ENCODE data around the gene TMEM250. TPM values are rescaled to one million over a fixed set of nuclear protein-coding genes. Genes with fewer than 3 reads are reported as not detected.

TMEM250 gene
- total RNA-seq, 4 donors from 2014 or later: 34.3 to 59.4 (median 43.4) TPM

DNA sequence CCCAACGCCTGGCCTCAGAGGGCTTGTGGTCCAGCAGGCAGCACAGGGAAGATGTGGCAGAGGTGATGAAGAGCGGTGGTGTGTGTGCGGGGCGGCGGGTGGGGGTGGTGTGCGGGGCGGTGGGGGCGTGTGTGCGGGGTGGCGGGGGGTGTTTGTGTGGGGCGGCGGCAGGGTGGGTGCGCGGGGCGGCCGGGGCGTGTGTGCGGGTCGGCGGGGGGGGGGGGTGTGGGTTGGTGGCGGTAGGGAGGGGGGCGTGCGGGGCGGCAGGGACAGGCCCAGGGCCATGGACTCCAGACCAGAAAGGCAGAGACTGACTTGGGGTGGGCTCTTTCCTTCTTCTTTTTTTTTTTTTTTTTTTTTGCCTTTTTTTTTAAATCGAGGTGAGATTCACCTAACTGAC is 19.1 kb downstream of the TMEM250 start:
- H3K9me3 ChIP-seq: no peaks in the 10 kb centered on the region
- peaks cover 10 to 44% (median 11%) of the 10 kb centered on the region in 3 donors for H3K4me1 ChIP-seq
- intact Hi-C loops (cut with DNase I): no loop called here
- DNase-seq: no peak
- WGBS, 2 donors: 35 to 67% methylated on average over 4 to 10 of the region's 25 CpGs
- TF ChIP-seq, protein P1, sequence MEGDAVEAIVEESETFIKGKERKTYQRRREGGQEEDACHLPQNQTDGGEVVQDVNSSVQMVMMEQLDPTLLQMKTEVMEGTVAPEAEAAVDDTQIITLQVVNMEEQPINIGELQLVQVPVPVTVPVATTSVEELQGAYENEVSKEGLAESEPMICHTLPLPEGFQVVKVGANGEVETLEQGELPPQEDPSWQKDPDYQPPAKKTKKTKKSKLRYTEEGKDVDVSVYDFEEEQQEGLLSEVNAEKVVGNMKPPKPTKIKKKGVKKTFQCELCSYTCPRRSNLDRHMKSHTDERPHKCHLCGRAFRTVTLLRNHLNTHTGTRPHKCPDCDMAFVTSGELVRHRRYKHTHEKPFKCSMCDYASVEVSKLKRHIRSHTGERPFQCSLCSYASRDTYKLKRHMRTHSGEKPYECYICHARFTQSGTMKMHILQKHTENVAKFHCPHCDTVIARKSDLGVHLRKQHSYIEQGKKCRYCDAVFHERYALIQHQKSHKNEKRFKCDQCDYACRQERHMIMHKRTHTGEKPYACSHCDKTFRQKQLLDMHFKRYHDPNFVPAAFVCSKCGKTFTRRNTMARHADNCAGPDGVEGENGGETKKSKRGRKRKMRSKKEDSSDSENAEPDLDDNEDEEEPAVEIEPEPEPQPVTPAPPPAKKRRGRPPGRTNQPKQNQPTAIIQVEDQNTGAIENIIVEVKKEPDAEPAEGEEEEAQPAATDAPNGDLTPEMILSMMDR (IDR thresholded peaks at IDR 0.05): no peak
- TF ChIP-seq POLR2A (IDR thresholded peaks at IDR 0.05): no peak
- H3K4me3 ChIP-seq: no peak overlapping the region
- no peak overlapping the region for H3K27ac ChIP-seq
- H3K36me3 ChIP-seq: no peaks in the 10 kb centered on the region
- peaks cover 0 to 54% (median 0%) of the 10 kb centered on the region in 4 donors for H3K27me3 ChIP-seq

DNA sequence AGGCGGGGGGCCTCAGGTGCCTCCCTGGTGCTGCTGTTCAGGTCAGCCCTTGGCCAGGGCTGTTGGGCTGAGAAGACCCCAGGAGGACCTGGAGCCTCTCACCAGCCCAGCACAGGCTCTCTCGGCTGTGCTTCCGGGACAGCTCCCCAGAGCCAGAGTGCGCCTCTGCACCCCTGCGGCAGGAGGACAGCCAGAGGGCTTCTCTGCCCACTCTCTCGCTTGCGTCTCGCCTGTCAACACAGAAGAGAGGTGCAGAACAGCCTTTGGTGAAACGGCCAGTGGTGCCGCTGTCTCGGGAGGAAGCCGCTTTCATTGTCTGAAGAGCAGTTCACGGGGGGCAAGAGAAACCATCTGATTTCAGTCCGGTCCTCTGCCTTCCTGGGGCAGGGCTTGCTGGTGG is 19.8 kb downstream of the TMEM250 start:
- TF ChIP-seq, protein P1 (IDR thresholded peaks at IDR 0.05): no peak
- no peak for TF ChIP-seq POLR2A (IDR thresholded peaks at IDR 0.05)
- intact Hi-C loops (cut with DNase I): no loop called here
- peaks cover 0 to 47% (median 0%) of the 10 kb centered on the region in 4 donors for H3K27me3 ChIP-seq
- no peak overlapping the region for H3K27ac ChIP-seq
- H3K36me3 ChIP-seq: no peaks in the 10 kb centered on the region
- peaks cover 7 to 43% (median 9%) of the 10 kb centered on the region in 3 donors for H3K4me1 ChIP-seq
- no peak overlapping the region for H3K4me3 ChIP-seq
- WGBS, 2 donors: no CpG with 5 or more reads among the region's 14 CpGs
- no peak for DNase-seq
- H3K9me3 ChIP-seq: no peaks in the 10 kb centered on the region

DNA sequence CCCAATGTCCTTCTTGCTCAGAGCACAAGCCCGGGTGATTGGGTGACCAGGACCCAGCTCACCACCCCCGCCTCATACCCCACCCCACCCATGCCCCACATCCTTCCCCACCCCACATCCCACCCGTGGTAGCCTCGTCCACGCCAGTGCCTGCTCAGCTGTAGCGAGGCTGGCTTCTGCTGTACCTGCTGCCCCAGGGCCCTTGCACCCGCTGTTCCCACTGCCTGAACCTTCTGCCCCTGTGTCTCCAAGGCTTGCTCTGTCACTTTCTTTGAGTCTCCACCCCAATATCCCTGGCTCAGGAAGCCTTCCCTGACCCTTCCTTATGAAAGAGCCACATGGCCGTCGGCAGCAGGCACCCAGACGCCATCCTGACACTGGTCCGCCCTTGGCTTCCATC is 20.5 kb downstream of the TMEM250 start:
- intact Hi-C loops (cut with DNase I): no loop called here
- TF ChIP-seq, protein P1 (IDR thresholded peaks at IDR 0.05): no peak
- no peak for TF ChIP-seq POLR2A (IDR thresholded peaks at IDR 0.05)
- DNase-seq: no peak

DNA sequence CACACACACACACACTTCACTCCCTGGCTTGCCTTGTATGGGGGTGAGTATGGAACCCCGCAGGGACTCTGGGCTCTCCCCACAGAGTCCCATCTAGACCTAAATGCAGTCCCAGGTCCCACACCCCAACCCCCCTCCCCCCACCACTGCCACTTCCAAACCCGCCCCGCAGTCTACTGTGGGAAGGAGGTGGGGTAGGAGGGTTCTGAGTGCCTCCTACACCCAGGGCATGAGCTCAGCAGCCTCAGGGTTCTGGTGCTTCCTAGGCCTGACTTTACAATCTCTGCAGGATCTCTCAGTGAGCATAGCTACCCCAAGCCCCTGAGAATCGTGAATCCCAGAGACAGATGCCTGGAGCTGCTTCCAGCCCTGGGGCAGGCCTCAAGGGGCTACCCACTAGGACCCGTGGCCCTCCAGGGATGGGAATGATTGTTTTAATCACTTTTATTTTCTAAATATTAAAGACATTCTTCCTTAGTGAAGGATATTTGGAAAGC is 22.1 kb downstream of the TMEM250 start:
- Histone ChIP-seq H3K27me3 (peaks cover 0 to 34% (median 0%) of the 10 kb centered on the region in 4 donors), H3K27ac (peak overlapping the region in 2 of 4 donors; percentile 79 to 97), H3K36me3 (no peaks in the 10 kb centered on the region), H3K4me3 (peak overlapping the region in 1 of 4 donors; percentile 97), H3K4me1 (peaks cover 22 to 59% (median 30%) of the 10 kb centered on the region in 3 donors), H3K9me3 (no peaks in the 10 kb centered on the region)
- TF ChIP-seq, protein P1 (IDR thresholded peaks at IDR 0.05): no peak
- no peak for TF ChIP-seq POLR2A (IDR thresholded peaks at IDR 0.05)
- intact Hi-C loops (cut with DNase I): no loop called here
- DNase-seq: no peak
- WGBS, 2 donors: 60 to 83% methylated on average over 2 to 3 of the region's 5 CpGs

More for the DNA sequence above, 20.5 kb downstream of the TMEM250 start:
- Histone ChIP-seq H3K9me3 (no peaks in the 10 kb centered on the region), H3K4me1 (peaks cover 14 to 43% (median 16%) of the 10 kb centered on the region in 3 donors), H3K27me3 (peaks cover 0 to 41% (median 0%) of the 10 kb centered on the region in 4 donors), H3K4me3 (no peak overlapping the region), H3K36me3 (no peaks in the 10 kb centered on the region), H3K27ac (no peak overlapping the region)
- 81 to 82% methylated on average over 4 to 11 of the region's 11 CpGs for WGBS, 2 donors

DNA sequence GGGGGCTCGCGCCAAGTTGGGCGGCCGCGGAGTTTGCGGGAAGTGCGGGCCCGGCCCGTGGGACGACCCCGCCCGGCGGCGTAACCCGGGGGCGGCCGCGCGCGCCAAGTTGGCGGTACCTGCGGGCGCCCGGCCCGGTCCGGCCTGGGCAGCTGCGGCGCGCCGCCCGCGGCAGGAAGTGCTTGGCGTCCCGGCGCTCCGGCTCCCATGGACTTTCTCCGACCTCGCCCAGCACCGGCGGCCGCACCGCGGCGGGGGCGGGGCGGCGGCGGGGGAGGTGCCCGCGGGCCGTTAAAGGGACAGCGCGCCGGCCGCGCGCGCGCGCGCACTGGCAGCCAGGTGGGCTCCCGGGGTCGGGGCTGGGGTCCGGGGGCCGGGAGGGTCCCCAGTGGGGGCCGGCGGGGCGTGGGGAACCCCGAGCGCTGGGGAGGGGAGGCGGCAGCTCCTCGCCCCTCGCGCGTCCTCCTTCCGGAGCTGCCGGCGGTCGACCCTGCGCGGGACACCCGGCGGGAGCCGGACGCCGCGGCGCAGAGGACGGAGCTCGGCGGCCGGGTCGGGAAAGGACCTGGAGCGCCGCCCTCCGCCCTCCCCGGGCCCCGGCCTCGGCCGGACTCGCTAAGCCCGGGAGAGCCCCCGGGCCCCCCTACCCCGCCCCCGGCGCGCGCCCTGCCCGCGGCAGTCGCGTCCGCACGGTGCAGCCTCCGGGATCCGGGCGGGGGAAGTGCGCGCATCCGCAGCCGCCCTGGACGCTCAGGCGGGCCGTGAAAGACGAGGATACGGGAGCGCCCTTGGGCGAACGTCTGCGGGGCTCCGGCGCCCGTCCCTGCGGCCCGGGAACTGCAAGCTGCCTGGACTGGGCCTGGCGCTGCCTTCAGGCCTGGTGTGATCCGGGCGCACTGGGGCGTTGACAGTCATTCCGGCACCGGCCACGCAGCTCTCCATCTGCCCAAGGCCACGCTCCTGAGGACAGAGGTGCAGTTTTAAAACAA is 23.3 kb downstream of the TMEM250 start, which contains the start of gene NACC2:
TSS of gene NACC2 (minus strand) at position 220 of the 989 bp plus-strand sequence. CDS start 44,768 bp downstream, outside the sequence.
- intact Hi-C loops (cut with DNase I): no loop called here
- no CpG with 5 or more reads among the region's 143 CpGs for WGBS, 2 donors
- Histone ChIP-seq H3K4me3 (peak within 1 kb of the TSS; percentile 70 to 97 (median 88)), H3K27ac (peak within 1 kb of the TSS; percentile 84 to 98 (median 94)), H3K27me3 (peaks cover 0 to 25% (median 0%) of the 10 kb centered on the region in 4 donors), H3K36me3 (no peaks in the 10 kb centered on the region), H3K4me1 (peaks cover 22 to 66% (median 41%) of the 10 kb centered on the region in 3 donors), H3K9me3 (no peaks in the 10 kb centered on the region)
- no peak for DNase-seq
- TF ChIP-seq, protein P1 (IDR thresholded peaks at IDR 0.05): no peak
- TF ChIP-seq POLR2A (IDR thresholded peaks at IDR 0.05): peak in 2 of 4 donors; percentile 19 to 40
